IPS-NIHi7 (cell line): ENCODE results near the gene SVBP.
A peak's percentile ranks its signal among the peaks of the same experiment; 100 is the strongest.
"Not testable (repeated sequence)": the region's sequence is repeated elsewhere in the genome, so short reads cannot be mapped to it uniquely, and the experiment has no call there.

Source experiments
- DNase-seq: peaks from one replicate; pipeline ENCODE4 v3.0.0; 2012; ENCODE audit warnings: mixed read lengths; ENCODE audit errors: extremely low spot score

SVBP gene

DNA sequence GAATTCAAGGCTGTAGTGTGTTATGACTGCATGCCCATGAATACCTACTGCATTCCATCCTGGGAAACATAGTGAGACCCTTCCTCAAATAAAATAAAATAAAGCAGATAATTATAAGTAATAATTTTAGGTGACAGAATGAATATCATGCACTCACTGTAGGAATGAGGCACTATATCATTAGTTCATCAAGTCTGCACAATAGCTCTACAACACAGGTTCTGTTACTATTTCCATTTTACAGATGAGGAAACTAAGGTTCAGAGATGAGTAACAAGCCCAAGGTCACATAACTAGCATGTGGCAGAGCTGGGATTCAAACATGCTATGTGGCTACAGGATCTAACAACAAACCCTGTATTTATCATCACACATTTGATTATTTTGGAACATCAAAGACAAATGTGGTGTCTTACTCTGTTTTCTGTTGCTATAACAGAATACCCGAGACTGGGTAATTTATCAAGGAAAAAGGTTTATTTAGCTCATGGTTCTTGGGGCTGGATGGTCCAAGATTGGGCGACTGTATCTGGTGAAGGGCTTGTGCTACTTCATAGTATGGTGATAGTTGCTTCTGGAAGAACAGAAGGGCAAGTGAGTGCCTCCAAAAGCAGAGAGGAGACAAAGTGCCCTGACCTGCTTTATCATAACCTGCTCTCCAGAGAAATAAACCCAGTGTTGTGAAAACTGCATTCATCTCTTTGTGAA, 24.4 kb upstream of the SVBP start:
- DNase-seq, result no peak

DNA sequence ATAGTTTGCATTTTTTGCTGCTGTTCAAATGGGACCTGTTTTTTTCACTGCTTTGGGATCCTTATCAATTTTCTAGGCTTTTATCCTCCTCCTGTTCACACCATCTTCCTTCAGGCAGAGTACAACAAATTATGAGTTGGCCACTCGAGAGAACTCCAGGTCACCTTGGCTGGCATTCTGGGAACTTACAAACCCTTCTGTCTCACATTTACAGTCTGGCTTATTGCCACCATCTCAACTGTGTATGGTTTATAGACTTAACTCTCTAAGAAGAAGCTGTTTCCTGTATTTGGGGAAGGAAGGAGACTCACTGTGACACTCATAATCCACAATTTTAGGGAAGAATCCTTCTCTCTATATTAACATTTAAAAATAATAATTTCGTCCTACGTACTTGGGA, 23.8 kb upstream of the SVBP start:
- DNase-seq, result no peak

DNA sequence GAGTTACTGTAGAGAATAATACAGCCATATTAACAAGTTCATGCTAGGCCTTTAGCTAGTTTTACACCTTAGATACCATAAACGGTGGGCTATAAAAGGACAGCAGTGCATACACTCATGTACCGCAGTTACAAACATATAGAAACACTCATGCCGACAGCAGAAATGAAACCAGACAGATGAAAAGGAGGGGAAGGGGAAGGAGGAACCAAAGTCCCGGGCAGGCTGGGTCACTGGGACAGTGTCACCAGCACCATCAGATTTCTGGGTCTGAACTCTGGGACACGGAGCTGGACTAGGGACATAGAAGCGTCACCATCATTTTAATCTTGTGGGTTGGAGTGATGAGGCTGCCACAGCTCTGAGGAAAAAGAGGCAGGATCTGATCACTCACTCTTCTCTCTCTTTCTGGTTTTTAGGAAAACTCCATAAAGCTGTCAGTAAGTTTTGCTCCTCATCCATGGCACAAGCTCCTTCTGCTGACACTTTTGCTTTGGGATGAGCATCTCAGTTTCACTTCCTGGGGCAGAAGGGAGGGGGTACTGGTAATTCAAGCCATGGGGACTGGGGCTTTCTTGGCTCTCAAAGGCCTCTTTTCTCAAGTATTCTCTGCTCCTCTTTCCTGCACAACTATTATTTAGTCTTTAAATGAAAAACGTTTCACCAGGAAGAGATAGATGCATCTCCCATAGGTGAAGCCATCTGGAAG, 21.4 kb upstream of the SVBP start:
- no peak for DNase-seq

DNA sequence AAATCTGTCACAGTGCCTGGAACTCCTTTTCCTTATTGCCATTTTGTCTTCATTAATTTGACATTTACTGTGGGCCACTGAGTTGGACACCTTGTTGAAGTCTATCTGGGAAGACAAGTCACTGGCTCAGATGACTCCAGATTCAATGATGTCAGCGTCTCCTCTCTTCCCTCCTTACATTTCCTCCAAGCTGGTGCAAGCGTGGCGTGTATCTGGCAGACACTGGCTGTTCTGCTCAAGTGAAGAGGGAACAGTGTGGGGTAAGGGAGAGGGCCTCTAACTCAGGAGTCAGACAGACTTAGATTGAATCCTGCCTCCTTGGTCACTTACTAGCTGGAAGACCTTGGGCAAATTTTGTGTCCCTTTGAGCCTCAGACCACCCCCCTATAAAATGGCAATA, 20.5 kb upstream of the SVBP start:
- no peak for DNase-seq

DNA sequence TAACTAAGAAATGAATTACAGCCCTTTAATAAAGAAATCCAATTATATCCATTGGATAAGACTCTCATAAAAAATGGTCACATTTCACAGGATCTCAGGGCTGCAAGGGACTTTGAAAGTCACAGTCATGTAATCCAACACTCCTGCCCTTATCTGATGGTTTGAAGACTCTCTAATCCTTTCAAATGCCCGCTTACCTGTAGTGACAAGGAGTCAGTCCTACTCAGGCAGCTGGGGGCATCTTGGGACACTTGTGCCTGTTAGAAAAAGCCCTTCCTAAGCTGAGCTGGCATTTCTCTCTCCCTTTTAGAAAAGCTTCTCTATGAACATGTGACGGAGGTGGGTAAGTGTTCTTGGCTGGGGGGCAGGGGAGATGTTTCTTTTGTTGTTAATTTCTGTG, 18.2 kb upstream of the SVBP start:
- DNase-seq, result no peak

DNA sequence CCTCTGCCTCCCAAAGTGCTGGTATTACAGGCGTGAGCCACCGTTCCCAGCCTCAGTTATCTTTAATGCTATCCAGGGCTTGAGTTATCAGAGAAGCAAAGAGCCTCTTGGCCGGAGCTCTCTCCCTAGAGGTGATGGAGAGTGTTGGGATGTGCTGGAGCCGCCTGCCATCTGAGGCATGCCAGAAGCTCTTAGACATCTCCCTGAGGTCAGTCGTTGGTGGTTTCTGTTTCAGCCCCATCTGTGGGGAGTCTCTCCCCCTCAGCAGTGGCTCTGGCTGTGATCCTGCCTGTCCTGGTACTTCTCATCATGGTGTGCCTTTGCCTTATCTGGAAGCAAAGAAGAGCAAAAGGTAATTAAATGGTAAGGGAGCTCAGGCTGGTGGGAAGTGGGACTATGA, 17.6 kb upstream of the SVBP start:
- no peak for DNase-seq

DNA sequence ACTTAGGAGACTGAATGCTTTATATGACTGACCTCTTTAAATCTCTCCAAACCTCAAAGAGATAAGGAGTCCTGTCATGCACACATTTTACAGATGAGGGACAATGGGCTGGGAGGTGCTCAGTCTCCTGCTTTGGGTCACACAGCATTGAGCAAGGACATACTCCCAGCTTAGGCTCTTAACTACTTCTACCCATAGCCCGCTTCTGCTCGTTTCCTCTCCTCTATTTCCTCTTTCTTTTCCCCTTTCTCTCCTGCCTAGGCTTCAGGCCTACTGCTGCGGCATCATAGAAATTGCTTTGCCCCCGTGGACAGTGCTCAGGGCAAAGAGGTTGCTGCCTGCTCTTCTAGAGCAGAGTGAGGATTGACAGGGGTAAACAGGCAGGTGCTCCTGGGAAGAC, 16.8 kb upstream of the SVBP start:
- DNase-seq, result no peak

DNA sequence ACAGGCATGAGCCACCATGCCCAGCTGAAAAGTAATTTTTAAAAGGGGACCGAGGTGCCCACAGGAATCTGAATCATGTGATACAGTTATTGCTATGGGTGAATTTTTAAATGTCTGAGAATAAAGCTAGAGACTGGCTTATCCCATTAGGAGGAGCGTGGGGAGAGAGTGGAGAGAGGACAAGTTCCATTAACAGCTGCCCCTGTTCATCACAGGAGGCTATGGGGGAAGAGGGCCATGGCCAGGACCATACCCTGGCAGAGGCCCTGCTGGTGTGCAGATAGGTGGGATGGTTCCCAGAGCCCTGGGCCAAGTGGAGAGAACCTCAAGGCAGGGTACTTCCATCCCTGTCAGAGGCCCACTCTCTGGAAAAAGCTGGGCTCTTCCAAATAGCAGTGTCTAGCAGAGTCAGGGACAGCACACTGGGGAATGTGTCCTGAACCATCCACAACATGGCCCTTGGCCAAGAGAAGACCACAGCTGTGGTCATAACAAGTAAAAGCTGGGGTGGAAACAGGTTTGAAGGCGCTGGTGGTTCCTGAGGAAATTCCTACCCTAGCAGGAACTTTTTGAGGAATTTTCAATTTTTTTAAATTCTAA, 15.5 kb upstream of the SVBP start:
- no peak for DNase-seq

DNA sequence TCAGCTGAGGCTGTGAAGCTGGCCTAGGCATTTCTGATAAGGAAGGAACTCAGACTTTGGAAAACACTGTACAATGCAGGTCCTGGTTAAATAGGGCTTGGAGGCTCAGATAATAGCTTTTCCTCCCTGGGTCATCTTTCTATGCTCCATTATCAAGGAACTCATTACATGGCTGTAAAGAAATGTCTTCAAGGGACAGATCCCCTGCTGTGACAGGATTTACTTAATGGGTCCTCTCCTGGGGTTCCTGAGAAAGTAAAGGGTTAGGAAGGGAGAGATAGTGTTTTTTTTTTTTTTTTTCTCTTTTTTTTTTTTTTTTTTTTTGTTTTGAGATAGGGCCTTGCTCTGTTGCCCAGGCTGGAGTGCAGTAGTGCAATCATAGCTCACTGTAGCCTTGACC, 14.1 kb upstream of the SVBP start:
- DNase-seq, result no peak

DNA sequence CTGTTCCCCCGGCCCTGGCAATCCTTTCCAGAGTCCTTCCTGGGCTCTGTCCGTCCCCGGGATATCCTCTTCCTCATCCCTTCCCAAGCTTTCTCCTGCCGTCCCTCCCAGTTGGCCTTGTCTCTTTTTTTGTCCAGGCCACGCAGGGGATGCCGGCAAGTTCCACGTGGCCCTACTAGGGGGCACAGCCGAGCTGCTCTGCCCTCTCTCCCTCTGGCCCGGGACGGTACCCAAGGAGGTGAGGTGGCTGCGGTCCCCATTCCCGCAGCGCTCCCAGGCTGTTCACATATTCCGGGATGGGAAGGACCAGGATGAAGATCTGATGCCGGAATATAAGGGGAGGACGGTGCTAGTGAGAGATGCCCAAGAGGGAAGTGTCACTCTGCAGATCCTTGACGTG, 13.4 kb upstream of the SVBP start:
- DNase-seq, result peak; percentile 28

DNA sequence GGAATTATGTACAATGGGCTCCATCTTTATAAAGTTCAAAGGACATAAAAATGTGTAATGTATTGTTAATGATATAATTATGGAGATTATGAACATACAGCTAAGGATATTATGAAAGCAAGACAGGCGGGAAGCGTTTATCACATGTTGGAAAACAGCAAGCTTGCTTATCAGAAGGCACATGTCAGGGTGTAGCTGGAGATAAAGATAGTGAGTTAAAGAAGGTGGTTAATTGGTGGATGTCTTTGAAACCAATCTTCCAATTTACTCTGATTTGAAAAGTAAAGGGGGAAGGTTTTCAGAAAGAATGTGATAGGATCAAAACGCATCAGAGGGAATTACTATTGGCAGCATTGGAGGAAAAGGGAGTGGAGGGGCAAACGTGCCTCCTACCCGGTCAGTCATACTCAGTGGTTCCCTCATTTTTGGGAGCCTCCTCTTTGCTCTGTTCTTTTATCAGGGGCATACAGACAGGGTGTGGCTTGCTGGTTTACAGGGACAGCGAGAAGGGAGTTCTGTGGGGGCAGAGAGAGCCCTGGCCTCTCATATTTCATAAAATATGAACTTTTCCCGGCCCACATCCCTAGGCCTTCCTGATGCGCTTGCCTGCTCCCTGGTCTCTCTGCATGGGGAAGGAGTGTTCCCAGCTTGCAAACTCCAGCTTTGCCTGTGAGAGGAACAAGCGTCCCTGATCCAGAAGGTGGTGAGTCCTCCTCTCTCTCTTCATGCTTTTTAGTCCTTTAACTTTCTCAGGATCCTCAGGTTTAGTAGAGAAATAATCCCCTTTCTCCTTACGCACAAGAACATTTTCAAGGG, 8.0 kb upstream of the SVBP start:
- no peak for DNase-seq

DNA sequence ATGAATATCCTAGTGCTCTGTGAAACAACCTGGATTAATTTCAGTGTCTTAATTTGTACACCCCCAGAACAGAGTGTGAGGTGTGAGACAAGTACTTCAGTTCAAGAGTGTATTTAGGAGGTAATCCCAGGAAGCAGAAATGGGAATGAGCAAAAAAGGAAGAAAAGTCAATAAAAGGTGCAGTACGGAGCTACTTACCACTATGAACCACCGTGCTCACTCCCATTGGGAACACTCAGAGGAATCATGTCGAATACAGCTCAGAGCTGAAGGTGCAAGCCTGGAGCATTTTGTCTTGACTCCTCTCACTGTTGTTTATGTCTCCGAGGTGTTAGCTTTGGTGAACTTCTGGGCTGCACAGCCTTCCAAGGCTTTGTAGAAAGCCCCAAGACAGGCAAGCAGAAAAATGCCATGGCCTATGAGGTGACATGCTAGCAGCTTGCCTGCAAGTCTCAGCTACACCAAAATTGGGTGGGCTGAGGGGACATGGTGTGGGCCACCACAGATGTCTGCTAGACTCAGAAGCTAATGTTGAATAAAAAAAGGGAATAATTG, 7.4 kb upstream of the SVBP start:
- no peak for DNase-seq

DNA sequence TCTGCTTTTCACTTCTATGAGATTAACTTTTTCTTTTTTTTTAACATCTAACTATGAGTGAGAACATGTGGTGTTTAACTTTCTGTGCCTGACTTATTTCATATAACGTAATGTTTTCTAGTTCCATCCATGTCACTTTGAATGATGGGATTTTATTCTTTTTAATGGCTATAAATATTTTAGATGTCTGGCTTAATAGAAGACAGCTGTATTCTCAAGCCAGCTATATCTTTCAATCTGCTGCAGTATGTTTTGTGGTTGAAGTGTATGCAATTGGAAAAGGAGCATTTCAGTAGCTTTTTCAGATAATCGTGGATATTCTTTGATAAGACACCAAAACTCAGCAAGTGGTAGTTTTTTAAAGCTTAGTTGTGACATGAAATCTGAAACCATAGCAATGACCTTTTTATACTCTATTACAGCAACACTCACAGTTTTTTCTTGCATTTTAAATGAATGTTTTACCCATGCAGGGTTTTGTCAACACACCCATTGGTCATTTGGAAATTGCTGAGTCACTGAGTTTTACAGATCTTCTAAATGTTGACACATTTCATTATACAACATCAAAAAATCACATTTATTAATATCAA, 5.7 kb upstream of the SVBP start:
- DNase-seq, result no peak

DNA sequence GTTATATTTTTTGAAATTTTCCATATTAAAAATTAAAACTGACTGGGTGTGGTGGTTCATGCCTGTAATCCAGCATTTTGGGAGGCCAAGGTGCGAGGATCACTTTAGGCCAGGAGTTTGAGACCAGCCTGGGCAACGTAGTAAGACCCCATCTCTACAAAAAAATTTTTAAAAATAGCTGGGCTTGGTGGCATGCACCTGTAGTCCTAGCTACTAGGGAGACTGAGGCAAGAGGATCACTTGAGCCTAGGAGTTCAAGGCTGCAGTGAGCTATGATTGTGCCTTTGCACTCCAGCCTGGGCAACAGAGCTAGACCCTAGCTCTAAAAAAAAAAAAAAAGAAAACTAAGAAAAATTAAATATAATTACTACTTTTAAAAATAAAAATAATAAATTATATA, 4.5 kb upstream of the SVBP start:
- DNase-seq, result no peak

DNA sequence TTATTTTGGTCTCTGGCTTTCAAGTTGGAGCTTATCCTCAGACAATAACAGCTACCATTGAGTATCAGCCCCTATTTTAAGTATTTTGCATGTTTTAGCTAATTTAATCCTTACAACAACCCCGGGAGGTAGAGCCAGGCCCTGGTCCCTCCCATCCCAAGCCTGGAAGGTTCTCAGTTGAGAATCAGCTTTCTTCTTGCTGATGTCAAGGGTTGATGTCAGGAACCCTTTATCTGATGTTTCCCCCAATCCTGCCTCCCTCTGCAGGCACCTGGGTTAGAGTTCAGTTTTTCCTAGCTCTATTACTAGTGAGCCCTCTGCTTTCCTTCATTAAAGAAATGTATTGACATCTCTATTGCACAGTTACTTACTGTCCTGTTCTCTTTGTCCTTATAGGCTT, 3.6 kb upstream of the SVBP start:
- no peak for DNase-seq

DNA sequence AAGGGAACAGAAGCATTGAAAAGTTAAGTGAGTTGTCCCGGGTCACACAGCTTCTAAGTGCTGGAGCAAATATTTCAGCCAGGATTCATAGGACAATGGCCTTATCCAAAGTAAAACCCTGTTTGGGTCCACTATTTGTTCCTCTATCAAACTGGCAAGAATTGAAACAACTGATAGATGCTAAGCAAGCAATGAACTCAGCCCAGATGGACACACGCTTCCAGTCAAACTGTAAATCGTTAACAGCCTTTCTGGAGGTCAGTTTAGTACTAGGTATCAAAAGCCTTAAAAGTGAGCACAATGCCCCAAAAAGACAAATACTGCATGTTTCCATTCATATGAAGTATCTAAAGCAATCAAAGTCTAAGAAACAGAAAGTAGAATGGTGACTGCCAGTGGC, 779 bp upstream of the SVBP start:
- DNase-seq, result no peak

DNA sequence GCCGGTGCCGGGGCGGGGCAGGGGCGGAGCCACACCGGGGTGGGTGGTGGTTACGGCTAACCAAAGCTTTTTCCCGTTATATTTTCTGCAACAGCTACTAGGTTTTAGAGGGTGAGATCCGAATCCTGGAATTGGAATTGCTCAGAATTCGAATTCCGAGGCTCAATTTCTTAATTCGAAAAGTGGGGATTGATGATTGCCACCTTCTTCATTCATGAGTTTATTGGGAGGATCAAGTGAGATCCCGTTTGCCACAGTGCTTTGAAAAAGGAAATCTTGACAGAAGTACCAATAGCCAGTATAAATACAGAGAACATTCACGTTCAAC, 207 bp upstream of the SVBP start:
- no peak for DNase-seq

DNA sequence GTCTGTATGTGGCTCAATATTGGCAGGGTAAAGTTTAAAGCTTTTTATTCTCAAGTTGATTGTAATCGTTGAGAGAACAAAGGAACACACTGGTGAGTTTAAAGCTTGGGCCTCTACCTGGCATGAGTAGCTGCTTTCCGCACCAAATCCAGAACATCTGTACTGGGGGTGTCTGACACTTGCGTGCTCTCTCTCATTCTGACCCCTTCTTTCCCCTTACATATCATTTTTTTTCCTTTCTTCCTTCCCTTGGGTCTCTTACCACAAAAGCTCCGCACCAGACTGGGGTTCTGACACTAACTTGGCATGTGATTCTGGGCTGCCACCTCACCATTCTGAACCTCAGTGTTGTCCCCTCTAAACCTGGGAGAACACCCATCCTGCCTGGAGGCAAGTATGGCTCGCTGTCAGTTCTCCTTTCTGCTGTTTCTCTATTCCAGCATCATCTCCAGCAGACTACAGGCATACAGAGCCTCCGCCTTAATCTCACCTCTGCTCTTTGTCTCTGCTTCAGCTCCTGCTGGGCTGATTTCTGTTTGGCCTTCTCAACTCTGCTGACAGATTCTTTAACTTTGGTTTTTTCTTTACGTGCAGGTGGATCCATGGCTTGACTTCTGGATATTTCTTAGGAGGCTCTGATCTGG, 1.1 kb downstream of the SVBP start:
- no peak for DNase-seq

DNA sequence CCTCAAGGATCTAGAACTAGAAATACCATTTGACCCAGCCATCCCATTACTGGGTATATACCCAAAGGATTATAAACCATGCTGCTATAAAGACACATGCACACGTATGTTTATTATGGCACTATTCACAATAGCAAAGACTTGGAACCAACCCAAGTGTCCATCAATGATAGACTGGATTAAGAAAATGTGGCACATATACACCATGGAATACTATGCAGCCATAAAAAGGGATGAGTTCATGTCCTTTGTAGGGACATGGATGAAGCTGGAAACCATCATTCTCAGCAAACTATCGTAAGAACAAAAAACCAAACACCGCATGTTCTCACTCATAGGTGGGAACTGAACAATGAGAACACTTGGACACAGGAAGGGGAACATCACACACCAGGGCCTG, 2.4 kb downstream of the SVBP start:
- not testable (repeated sequence) for DNase-seq

DNA sequence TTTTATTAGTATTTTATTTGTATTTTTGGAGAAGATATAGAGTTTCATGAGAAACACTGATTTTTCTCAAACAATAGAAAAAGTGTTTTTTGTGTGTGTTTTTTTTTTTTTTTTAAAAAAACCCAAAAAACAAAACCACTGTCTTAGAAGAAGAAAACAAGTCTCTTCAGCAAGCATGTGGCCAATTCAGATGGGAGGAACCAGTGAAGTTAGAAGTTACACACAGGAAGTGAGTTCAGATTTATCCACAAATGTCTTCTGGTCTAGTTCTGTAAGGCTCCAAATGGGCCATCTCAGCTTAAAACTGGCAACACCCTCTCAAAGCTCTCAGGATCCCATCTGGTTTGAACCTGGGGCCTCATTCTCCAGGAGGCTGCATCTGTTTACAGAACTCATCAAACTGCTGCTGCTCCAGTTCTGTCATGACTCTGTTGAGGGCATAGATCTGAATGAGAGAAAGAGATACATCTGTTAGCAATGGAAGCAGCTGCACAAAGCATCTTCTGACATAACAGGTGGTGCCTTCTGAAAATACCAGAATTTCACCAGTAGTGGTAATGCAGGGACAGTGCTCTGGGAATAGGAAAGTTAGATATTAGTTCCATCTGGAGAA, 10.0 kb downstream of the SVBP start:
- no peak for DNase-seq

DNA sequence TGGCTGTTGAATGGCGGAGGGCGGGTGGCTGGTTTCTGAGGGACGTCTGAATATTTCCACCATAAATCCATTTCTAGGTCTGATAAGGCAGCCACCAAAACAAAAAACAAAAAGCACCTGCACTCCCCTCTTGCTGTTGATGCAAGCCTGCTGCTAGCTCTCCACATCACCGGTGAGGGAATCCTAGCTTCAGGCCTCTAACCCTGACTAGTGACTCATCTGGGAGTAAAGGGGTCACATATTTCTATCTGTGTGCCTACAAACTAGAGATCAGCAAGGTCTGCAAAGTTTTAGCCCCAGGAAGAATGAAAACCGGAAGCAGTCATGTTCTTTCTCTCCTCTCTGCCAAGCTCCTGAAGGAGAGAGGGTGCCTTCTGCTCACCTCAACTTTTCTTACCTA, 10.6 kb downstream of the SVBP start:
- no peak for DNase-seq
